Endothelial cell of umbilical vein (primary cell): Measurements from ENCODE around the gene C17orf78. TPM values are rescaled to one million over a fixed set of nuclear protein-coding genes. Genes with fewer than 3 reads are reported as not detected.

ENCODE experiments used
- BruUV-seq: library from RNA; stranded (reverse); fragments of 400-500 nt; replicated peaks from 2 replicates; lab custom pipeline; 2021; lab: Mats Ljungman, UMichigan
- CTCF ChIA-PET: fragments of 300-600, 350-600 bp; sonication (Branson Sonifier 250); formaldehyde crosslinking; loops from one replicate; lab custom pipeline; 2021; ENCODE audit warnings: antibody characterized with exemption, inconsistent platforms; lab: Charles Lee
- POLR2A ChIA-PET: fragments of 300-600, 350-600 bp; sonication (Branson Sonifier 250); formaldehyde crosslinking; loops from one replicate; lab custom pipeline; 2021; ENCODE audit warnings: antibody characterized with exemption, inconsistent platforms; lab: Charles Lee
- DNase-seq: peaks from one replicate; pipeline ENCODE4 v3.0.0-alpha.2; 2011; ENCODE audit warnings: low read depth, low spot score
- FAIRE-seq: peaks from 2 replicates; lab custom pipeline; 2011; peaks lifted over from hg19 to GRCh38; lab: Jason Lieb, UNC
- H2AFZ ChIP-seq: 2 replicates; pipeline ENCODE4 v1.6.0; 2012; ENCODE audit warnings: low read depth, low read length, control low read depth, inconsistent platforms
- H3K27ac ChIP-seq: 2 replicates; pipeline ENCODE4 v1.5.1; 2011; ENCODE audit warnings: low read depth, mild to moderate bottlenecking, control low read depth, low read length, moderate library complexity; ENCODE audit not compliant: insufficient read depth
- H3K27me3 ChIP-seq, 2 experiments: 2 replicates each; pipeline versions ENCODE4 v1.6.0 to v1.6.1; 2011; ENCODE audit warnings: low read length in 2 of 2, mixed read lengths in 1 of 2; ENCODE audit not compliant: control insufficient read depth in 2 of 2, insufficient read depth in 2 of 2
- H3K36me3 ChIP-seq, 2 experiments: 2 replicates in 1 of 2; 3 replicates in 1 of 2; pipeline ENCODE4 v1.5.1; 2011; ENCODE audit warnings: low read length in 2 of 2, mild to moderate bottlenecking in 1 of 2, moderate library complexity in 1 of 2; ENCODE audit not compliant: control insufficient read depth in 2 of 2, insufficient read depth in 2 of 2; ENCODE audit errors: extremely low read depth in 1 of 2
- H3K4me1 ChIP-seq: 3 replicates; pipeline ENCODE4 v1.5.1; 2011; ENCODE audit warnings: mild to moderate bottlenecking, low read length; ENCODE audit not compliant: control insufficient read depth, insufficient read depth; ENCODE audit errors: extremely low read depth
- H3K4me2 ChIP-seq: 2 replicates; pipeline ENCODE4 v1.6.1; 2011; ENCODE audit warnings: low read length, control low read depth, mixed read lengths; ENCODE audit not compliant: insufficient read depth
- H3K4me3 ChIP-seq, 3 experiments: fragments of 200-600 bp in 1 of 3; sonication (generic), shearing (Covaris generic) in 1 of 3; replicated peaks in 1 of 3; 2 replicates each; pipeline ENCODE4 v1.5.1; 2011 to 2016; ENCODE audit warnings: control low read depth in 3 of 3, low read length in 3 of 3, mild to moderate bottlenecking in 2 of 3, inconsistent platforms in 1 of 3, low read depth in 1 of 3, moderate library complexity in 1 of 3; ENCODE audit not compliant: insufficient read depth in 1 of 3
- H3K79me2 ChIP-seq: 2 replicates; pipeline ENCODE4 v1.6.0; 2012; ENCODE audit warnings: low read length, inconsistent platforms; ENCODE audit not compliant: control insufficient read depth, insufficient read depth
- H3K9ac ChIP-seq: replicated peaks from 2 replicates; pipeline ENCODE3; 2011; ENCODE audit warnings: low read length, control low read depth; ENCODE audit not compliant: insufficient read depth; ENCODE audit errors: extremely low read depth
- H3K9me1 ChIP-seq: replicated peaks from 3 replicates; pipeline ENCODE4 v1.6.0; 2011; ENCODE audit warnings: mild to moderate bottlenecking, low read length; ENCODE audit not compliant: control insufficient read depth, insufficient read depth; ENCODE audit errors: extremely low read depth
- H3K9me3 ChIP-seq: replicated peaks from 2 replicates; pipeline ENCODE4 v1.5.1; 2012; ENCODE audit warnings: low read length, inconsistent platforms; ENCODE audit not compliant: control insufficient read depth, insufficient read depth
- H4K20me1 ChIP-seq: replicated peaks from 2 replicates; pipeline ENCODE3; 2011; ENCODE audit warnings: mild to moderate bottlenecking, low read length; ENCODE audit not compliant: control insufficient read depth, insufficient read depth; ENCODE audit errors: extremely low read depth
- CTCF ChIP-seq, 2 donors: IDR thresholded peaks; 1 replicate in 1 of 2; 2 replicates in 1 of 2; pipeline ENCODE4 v1.5.1; 2011; ENCODE audit warnings: low read length in 2 of 2, mild to moderate bottlenecking in 2 of 2, moderate library complexity in 2 of 2, control low read depth in 1 of 2, inconsistent platforms in 1 of 2, low read depth in 1 of 2; ENCODE audit not compliant: insufficient read depth in 1 of 2; ENCODE audit errors: extremely low read depth in 1 of 2
- EZH2 ChIP-seq: IDR thresholded peaks from 2 replicates; pipeline ENCODE4 v1.6.1; 2012; ENCODE audit warnings: borderline replicate concordance, low read depth, mild to moderate bottlenecking, moderate library complexity, low read length, inconsistent platforms; ENCODE audit not compliant: severe bottlenecking
- GATA2 ChIP-seq: IDR thresholded peaks from 2 replicates; pipeline ENCODE4 v1.7.0; 2011; ENCODE audit warnings: low read depth, mild to moderate bottlenecking, moderate library complexity, mixed read lengths, low read length; ENCODE audit not compliant: insufficient read length, insufficient read depth
- JUN ChIP-seq: IDR thresholded peaks from 2 replicates; pipeline ENCODE4 v1.6.1; 2011; ENCODE audit warnings: borderline replicate concordance, low read depth; ENCODE audit not compliant: insufficient read length, insufficient read depth
- MAX ChIP-seq: IDR thresholded peaks from 2 replicates; pipeline ENCODE4 v1.6.1; 2011; ENCODE audit not compliant: insufficient read depth, insufficient read length
- MYC ChIP-seq: IDR thresholded peaks from one replicate; pipeline ENCODE4 v1.6.1; 2011; ENCODE audit warnings: mild to moderate bottlenecking, low read depth, low read length
- POLR2A ChIP-seq: IDR thresholded peaks from 2 replicates; pipeline ENCODE4 v1.6.1; 2012; ENCODE audit warnings: low read depth, mild to moderate bottlenecking, control low read depth, low read length
- POLR2AphosphoS5 ChIP-seq: IDR thresholded peaks from 2 replicates; pipeline ENCODE4 v1.6.1; 2012; ENCODE audit warnings: low read depth, mild to moderate bottlenecking, control low read depth, low read length, moderate library complexity; ENCODE audit not compliant: insufficient read depth
- dilution Hi-C: fragments of 300-500 bp; cut with MboI; formaldehyde crosslinking; loops from one replicate; pipeline ENCODE4 v1.15.0; 2019; ENCODE audit warnings: low sequenced_read_pairs; ENCODE audit not compliant: extremely low pct_ligation_motif_present
- intact Hi-C: fragments of 100-400 bp; cut with micrococcal nuclease; formaldehyde crosslinking; loops from one replicate; pipeline ENCODE4 v1.10.0; 2022
- polyA plus RNA-seq, 4 experiments: library from polyadenylated mRNA; depleted of rRNA in 3 of 4; stranded (reverse) in 3 of 4; unstranded in 1 of 4; fragments of >200 nt; gene quantifications; 2 replicates each; pipeline versions ENCODE4 v1.2.1 to v1.2.3, GENCODE V29; 2011 to 2012; ENCODE audit warnings: missing spikeins in 1 of 4
- total RNA-seq: library from RNA; stranded (reverse); gene quantifications from 2 replicates; pipeline ENCODE4 v1.2.3, GENCODE V29; 2021

C17orf78 gene
- total and polyA plus RNA-seq, 2 donors (not counting 3 experiments of a cell fraction or from before 2014, with no cell fraction given) = not detected

- no peaks in the 10 kb centered on the region for H3K27me3 ChIP-seq
- H4K20me1 ChIP-seq = no peaks in the 10 kb centered on the region
- no peaks in the 10 kb centered on the region for H3K79me2 ChIP-seq
- H3K9ac ChIP-seq = no peak overlapping the region
- no peak overlapping the region for H3K4me2 ChIP-seq
- H3K9me1 ChIP-seq = no peaks in the 10 kb centered on the region
- H3K4me3 ChIP-seq = no peak overlapping the region
- no TSS peak for BruUV-seq
- ChIA-PET POLR2A (no interaction called here), CTCF (interaction anchor here (12.2 kb wide), 1 partner anchor 19 kb away, joined by 123 read pairs; the partner anchor contains the start of gene C17orf78)
- H3K36me3 ChIP-seq = no peaks in the 10 kb centered on the region
- H3K9me3 ChIP-seq = no peaks in the 10 kb centered on the region
- no peak for FAIRE-seq
- DNase-seq = no peak
- intact Hi-C loops = no loop called here
- dilution Hi-C loops = no loop called here
- H3K27ac ChIP-seq = no peak overlapping the region
- H2AFZ ChIP-seq = no peak overlapping the region
- no peak for TF ChIP-seq POLR2AphosphoS5
- H3K4me1 ChIP-seq = no peaks in the 10 kb centered on the region
Observed at GRCh38 chr17:37393352-37393751, 17.6 kb downstream of the C17orf78 start.

- H3K4me1 ChIP-seq = peaks cover 4% of the 10 kb centered on the region
- dilution Hi-C loops (no loop called here), intact Hi-C loops (no loop called here)
- no peak for FAIRE-seq
- no peak overlapping the region for H3K9ac ChIP-seq
- H3K4me2 ChIP-seq = no peak overlapping the region
- no peaks in the 10 kb centered on the region for H3K9me1 ChIP-seq
- H3K9me3 ChIP-seq = no peaks in the 10 kb centered on the region
- no peaks in the 10 kb centered on the region for H3K27me3 ChIP-seq
- no peaks in the 10 kb centered on the region for H4K20me1 ChIP-seq
- POLR2A ChIA-PET = no interaction called here
- CTCF ChIA-PET = interaction anchor here (2.7 kb wide), 1 partner anchor 26 kb away, joined by 13 read pairs; no protein-coding TSS in a partner anchor
- no peak overlapping the region for H2AFZ ChIP-seq
- no peak for TF ChIP-seq EZH2
- no peak for TF ChIP-seq MAX
- TF ChIP-seq MYC = no peak
- TF ChIP-seq GATA2 = no peak
- no peak for TF ChIP-seq POLR2AphosphoS5
- TF ChIP-seq CTCF (IDR thresholded peaks at IDR 0.05; ENCODE audit: extremely low read depth in 1 of 2, insufficient read depth in 1 of 2, low read depth in 1 of 2, low read length in 2 of 2) = no peak
- no peak for TF ChIP-seq POLR2A
- TF ChIP-seq JUN = no peak
- no peaks in the 10 kb centered on the region for H3K36me3 ChIP-seq
- H3K79me2 ChIP-seq = peaks cover 9% of the 10 kb centered on the region
- H3K4me3 ChIP-seq = no peak overlapping the region
- BruUV-seq = no TSS peak
- no peak overlapping the region for H3K27ac ChIP-seq
- DNase-seq = no peak
Observed at GRCh38 chr17:37399265-37399803, 23.5 kb downstream of the C17orf78 start.
